GM12801 (cell line): ENCODE results near the gene SLC4A9.

ENCODE experiments used
- CTCF ChIP-seq: IDR thresholded peaks from one replicate; pipeline ENCODE4 v1.5.1; 2011; ENCODE audit warnings: control low read depth; ENCODE audit not compliant: insufficient read length; ENCODE audit errors: extremely low read depth

SLC4A9 gene

GRCh38 chr5:140362875-140363630, 3.1 kb downstream of the SLC4A9 start:
- TF ChIP-seq CTCF = peak; percentile 92

- TF ChIP-seq CTCF = no peak
Measured at GRCh38 chr5:140363631-140364471, 3.9 kb downstream of the SLC4A9 start.

DNA sequence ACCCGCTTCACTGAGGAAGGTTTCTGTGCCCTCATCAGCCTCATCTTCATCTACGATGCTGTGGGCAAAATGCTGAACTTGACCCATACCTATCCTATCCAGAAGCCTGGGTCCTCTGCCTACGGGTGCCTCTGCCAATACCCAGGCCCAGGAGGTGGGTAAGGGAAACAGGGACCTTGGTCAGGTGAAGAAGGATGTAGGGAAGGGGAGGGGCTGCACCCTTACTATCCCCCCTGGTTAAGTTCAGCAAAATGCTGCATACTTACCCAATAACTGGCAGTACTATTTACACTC, 4.4 kb downstream of the SLC4A9 start:
- TF ChIP-seq CTCF = no peak

DNA sequence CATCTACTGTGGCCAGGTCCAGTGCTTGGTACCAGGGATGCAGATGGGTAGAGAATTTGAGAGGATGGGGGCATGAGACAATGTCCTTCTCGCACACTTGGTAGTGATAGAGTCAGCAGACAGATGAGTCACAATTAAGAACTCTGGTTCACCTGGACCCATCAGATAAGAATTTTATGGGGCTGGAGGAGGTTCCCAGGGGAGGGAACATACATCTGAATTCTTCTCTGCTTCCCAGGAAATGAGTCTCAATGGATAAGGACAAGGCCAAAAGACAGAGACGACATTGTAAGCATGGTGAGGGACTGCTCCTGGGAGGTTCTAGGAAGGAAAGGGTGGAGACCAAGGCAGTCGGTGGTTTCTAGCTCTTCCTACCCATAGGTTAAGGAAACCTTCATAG, 5.3 kb downstream of the SLC4A9 start:
- TF ChIP-seq CTCF = no peak

GRCh38 chr5:140365941-140366340, 5.9 kb downstream of the SLC4A9 start:
- TF ChIP-seq CTCF = no peak

DNA sequence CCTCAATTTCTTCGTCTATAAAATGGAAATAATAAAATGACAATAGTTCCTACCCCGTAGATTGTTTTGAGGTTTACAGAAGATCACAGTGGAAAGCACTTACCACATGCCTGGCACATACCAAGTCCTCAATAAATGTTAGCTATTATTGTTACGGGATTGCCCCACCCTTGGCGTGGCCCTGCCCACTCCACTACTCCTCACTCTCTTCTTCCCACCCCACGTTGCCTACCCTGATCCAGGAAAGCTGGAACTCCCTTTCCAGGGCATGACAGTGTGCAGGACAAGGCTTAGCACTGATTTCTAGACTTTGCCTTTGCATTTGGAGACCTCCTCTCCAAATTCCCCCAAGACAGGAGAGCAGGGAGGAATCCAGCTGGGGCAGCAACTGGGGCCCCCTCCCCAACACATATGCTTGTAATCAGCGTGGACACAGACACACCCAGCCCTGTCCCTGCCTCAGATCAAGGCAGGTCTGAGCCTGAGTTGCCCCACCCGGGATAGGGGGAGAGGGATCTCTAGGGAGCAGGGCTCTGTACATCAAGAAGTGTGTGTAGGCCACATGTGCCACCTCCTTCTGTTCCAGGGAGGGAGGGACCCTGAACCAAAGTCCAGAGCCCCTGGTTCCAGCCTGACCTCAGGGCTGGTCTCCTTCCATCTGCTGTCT, 6.7 kb downstream of the SLC4A9 start:
- no peak for TF ChIP-seq CTCF

DNA sequence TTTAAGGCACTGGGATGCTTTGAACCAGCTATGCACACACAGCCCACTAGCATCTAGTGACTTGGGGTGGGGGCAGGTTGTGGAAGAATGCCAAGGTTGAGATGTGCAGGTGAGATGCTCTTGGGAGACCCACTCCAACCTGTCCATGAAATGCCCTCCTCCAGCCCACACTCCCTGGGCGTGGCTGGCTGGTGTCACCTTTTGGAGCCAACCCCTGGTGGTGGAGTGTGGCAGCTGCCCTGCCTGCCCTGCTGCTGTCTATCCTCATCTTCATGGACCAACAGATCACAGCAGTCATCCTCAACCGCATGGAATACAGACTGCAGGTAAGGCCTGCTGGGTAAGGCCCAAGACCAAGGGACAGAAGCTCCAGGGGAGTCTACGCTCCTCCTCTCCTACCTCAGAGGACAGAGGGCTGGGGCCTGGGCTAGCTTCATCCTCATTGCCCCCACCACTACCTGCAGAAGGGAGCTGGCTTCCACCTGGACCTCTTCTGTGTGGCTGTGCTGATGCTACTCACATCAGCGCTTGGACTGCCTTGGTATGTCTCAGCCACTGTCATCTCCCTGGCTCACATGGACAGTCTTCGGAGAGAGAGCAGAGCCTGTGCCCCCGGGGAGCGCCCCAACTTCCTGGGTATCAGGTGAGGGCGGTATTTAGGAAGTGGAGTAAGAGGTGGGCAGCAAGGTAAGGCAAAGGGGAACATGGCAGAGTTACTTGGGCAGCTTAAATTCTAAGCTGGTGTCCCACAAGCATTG, 7.4 kb downstream of the SLC4A9 start:
- TF ChIP-seq CTCF = no peak
